Activated CD4-positive, alpha-beta T cell treated with anti-CD3 and anti-CD28 coated beads, Interleukin-2, amount 50 U/mL, for 16 hours (primary cell): ENCODE data around the gene CRIM1.

ENCODE experiments used
- DNase-seq: peaks from one replicate; pipeline ENCODE4 v3.0.0-alpha.2; 2020

The CRIM1 gene

DNA sequence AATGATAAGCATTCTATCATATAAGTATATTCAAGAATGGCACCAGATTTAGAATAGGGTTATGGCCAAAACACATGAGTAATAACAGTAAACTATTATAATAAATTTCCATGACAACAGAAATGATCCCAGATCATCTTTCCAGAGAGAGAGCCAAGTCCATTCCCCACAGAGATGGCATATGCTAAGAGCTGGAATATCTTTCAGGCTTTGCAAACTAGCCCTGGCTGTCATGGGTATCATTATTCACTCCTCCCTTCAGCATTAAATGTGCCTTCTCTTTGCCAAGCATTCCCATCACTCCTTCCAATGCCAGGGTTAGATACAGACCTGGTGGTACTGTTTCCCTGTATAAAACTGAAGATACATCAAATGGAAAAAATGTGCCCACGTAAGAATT lies 231.5 kb downstream of the CRIM1 start:
- DNase-seq = no peak

DNA sequence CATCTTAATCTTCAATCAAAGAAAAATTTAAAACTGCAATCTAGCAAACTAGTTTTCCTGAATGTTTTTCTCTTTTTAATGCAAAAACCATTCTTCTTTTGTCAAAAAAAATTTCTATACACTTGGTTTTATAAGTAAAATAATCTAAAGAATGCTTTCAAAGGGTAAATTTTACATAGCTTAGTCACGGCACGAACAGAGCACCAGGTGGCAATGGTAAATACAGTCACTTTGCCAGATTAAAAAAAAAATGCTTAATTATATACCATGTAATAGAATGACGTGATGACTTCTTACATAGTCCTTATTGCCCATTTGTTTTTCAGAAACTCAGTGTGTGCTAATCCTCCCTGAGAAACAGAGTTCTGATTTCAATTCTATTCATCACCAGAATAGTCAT lies 232.0 kb downstream of the CRIM1 start:
- DNase-seq = no peak

DNA sequence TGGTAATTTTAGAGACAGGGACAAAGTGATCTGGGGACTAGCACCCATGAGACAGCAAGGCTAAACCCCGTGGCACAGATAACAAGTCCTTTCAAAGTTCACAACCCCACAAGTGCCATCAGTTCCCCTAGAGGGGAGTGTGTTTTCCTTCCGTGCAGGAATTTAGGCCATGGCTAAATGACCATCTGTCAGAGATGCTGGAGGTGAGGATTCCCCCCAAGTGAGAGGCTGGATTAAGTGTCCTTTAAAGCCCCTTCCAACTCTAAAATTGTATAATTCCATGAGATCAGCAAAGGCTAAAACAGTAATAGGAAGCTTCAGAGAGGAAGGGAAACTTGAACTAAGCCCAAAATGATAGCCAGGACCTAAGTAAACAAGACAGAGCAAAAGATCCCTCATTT lies 233.7 kb downstream of the CRIM1 start:
- DNase-seq = no peak

DNA sequence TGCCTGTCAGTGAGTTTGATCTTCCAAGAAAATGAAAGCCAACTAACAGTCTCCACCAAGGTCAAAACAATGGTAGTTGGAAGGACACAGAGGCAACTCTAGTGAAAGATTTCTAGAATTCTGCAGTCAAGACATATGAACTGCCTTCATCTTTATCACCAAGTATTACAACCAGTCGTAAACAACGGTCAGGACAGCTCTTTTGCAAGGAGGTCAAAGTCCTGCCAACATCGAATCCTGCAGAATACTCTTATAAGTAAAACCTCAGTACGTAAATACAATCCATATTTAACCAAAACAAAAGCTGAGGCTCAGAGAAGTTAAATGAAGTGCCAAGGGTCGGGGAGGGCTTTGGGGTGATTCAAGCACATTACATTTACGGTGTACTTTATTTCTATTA lies 239.3 kb downstream of the CRIM1 start:
- DNase-seq = no peak

DNA sequence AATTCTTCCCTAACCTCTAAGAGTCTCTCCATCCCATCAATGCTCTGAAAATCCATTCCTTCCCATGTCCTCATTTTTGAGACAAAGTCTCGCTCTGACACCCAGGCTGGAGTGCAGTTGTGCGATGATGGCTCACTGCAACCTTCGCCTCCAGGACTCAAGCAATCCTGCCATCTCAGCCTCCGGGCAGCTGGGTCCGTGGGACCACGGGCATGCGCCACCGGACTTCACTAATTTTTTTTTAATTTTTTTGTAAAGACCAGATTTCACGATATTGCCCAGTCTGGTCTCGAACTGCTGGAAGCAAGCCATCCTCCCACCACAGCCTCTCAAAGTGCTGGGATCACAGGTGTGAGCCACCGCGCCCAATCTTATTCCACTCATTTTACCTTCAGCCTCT lies 240.8 kb downstream of the CRIM1 start:
- no peak for DNase-seq

DNA sequence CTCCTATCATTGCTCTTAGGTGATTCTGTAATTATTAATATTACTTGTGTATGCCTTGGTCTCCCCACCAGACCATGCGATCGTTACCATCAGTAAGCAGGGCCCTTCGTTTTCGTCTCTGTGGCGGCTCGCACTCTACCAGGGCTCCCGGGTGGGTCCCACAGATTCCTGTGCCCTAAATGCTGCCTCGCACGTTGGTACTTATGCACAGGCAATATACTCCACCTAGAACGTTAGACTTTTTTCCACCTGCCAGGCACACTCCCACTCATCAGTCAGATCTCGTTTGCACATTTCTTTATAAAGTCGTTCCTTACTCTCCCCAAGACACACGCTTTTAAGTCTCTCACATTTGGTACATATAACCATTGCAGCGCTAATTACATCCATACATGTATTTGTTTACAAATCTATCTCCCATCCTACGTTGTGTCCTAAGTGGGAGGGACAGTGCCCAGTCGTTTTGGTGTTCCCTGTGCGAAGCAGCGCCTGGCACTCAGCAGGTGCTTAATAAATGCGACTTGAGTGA lies 241.5 kb downstream of the CRIM1 start:
- no peak for DNase-seq

DNA sequence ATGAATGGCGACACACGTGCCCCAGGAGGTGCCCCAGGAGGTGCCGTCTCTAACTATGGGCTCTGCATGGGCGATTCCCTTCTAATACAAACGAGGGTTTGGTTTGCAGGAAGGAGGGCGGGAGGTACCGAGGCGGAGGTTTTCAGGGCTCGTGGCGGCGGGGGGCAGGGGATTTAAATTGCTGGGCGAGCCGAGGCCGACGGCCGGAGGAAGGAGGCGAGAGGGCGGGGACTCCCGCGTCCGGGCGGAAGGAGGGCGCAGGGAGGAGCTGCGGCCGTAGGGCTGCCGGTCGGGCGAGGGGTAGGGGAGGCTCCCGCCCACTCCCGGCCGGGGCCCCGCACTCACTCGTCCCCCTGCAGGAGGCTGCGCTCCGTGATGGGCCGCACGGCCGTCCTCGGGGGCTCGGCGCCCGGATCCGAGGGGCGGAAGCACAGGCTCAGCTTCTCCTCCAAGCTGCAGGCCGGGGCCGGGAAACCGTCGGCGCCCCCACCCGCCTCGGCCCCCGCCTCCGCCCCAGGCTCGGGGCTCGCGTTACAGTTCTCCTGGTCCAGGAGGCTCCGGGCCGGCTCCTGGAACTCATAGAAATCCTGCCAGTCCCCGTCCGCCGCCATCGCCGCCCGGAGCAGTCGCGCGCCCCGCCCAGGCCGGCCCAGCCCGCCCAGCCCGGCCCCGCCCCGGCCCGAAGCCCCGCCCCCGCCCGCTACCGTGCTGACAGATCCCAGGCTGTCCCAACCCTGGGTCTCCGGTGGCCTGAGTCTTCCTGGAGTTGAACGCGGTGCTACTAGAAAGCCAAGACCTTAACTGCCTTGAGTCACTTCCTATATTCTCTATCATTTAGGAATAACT lies 242.2 kb downstream of the CRIM1 start, which contains the start of gene FEZ2:
FEZ2 (minus strand) TSS at position 637 of the 846 bp plus-strand sequence; CDS start at position 611, 26 bp downstream.
- DNase-seq = peak; percentile 82
